Type B pancreatic cell (in vitro differentiated cells): Measurements from ENCODE around the gene TNRC6C. TPM values are rescaled to one million over a fixed set of nuclear protein-coding genes. Genes with fewer than 3 reads are reported as not detected.
"Not testable (repeated sequence)": the region's sequence is repeated elsewhere in the genome, so short reads cannot be mapped to it uniquely, and the experiment has no call there.

Source experiments
- DNase-seq: peaks from one replicate; pipeline ENCODE4 v3.0.0; 2021; ENCODE audit warnings: mixed read lengths; ENCODE audit not compliant: unreplicated experiment; ENCODE audit errors: extremely low spot score
- H3K27ac Mint-ChIP-seq: 2 replicates; pipeline ENCODE4 v1.8.0; 2021; ENCODE audit warnings: mild to moderate bottlenecking, mixed read lengths
- H3K27me3 Mint-ChIP-seq: 2 replicates; pipeline ENCODE4 v1.8.0; 2021; ENCODE audit warnings: mixed read lengths
- H3K36me3 Mint-ChIP-seq: 2 replicates; pipeline ENCODE4 v1.8.0; 2021; ENCODE audit warnings: mixed read lengths
- H3K4me1 Mint-ChIP-seq: one replicate; pipeline ENCODE4 v1.8.0; 2021; ENCODE audit warnings: mixed read lengths; ENCODE audit not compliant: unreplicated experiment
- H3K4me3 Mint-ChIP-seq: 2 replicates; pipeline ENCODE4 v1.8.0; 2021; ENCODE audit warnings: mild to moderate bottlenecking, mixed read lengths
- H3K9me3 Mint-ChIP-seq: 2 replicates; pipeline ENCODE4 v1.8.0; 2021; ENCODE audit warnings: mixed read lengths
- total RNA-seq: library from RNA; stranded (reverse); gene quantifications from 2 replicates; pipeline ENCODE4 v1.2.1, GENCODE V29; 2021; ENCODE audit warnings: low replicate concordance
- TF ChIP-seq, protein P1 (sequence below): fragments of 200-600 bp; sonication (generic); conservative IDR thresholded peaks from 2 replicates; pipeline ENCODE4 v1.5.0; 2021; ENCODE audit warnings: antibody characterized with exemption, mild to moderate bottlenecking

TNRC6C gene
- total RNA-seq, 1 donor from 2014 or later: 36.7 TPM

GRCh38 chr17:77974396-77974795 lies 15.9 kb downstream of the TNRC6C start:
- H3K4me1 Mint-ChIP-seq: peaks cover 12% of the 10 kb centered on the region
- H3K9me3 Mint-ChIP-seq: no peaks in the 10 kb centered on the region
- no peak overlapping the region for H3K4me3 Mint-ChIP-seq
- TF ChIP-seq, protein P1, sequence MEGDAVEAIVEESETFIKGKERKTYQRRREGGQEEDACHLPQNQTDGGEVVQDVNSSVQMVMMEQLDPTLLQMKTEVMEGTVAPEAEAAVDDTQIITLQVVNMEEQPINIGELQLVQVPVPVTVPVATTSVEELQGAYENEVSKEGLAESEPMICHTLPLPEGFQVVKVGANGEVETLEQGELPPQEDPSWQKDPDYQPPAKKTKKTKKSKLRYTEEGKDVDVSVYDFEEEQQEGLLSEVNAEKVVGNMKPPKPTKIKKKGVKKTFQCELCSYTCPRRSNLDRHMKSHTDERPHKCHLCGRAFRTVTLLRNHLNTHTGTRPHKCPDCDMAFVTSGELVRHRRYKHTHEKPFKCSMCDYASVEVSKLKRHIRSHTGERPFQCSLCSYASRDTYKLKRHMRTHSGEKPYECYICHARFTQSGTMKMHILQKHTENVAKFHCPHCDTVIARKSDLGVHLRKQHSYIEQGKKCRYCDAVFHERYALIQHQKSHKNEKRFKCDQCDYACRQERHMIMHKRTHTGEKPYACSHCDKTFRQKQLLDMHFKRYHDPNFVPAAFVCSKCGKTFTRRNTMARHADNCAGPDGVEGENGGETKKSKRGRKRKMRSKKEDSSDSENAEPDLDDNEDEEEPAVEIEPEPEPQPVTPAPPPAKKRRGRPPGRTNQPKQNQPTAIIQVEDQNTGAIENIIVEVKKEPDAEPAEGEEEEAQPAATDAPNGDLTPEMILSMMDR: no peak
- DNase-seq: no peak
- no peaks in the 10 kb centered on the region for H3K27me3 Mint-ChIP-seq
- H3K27ac Mint-ChIP-seq: no peak overlapping the region
- peaks cover 3% of the 10 kb centered on the region for H3K36me3 Mint-ChIP-seq

GRCh38 chr17:77982430-77982829 lies 23.9 kb downstream of the TNRC6C start:
- not testable (repeated sequence) for DNase-seq, H3K27me3 Mint-ChIP-seq, H3K4me1 Mint-ChIP-seq, H3K27ac Mint-ChIP-seq, H3K9me3 Mint-ChIP-seq, H3K4me3 Mint-ChIP-seq
- H3K36me3 Mint-ChIP-seq: peaks cover 20% of the 10 kb centered on the region

- no peak for DNase-seq
- Mint-ChIP-seq H3K27ac (no peak overlapping the region), H3K9me3 (no peaks in the 10 kb centered on the region), H3K4me3 (no peak overlapping the region), H3K36me3 (peaks cover 3% of the 10 kb centered on the region), H3K27me3 (no peaks in the 10 kb centered on the region), H3K4me1 (peaks cover 7% of the 10 kb centered on the region)
- TF ChIP-seq, protein P1: no peak
These were observed 31.8 kb downstream of the TNRC6C start for GRCh38 chr17:77990301-77990700.

DNA sequence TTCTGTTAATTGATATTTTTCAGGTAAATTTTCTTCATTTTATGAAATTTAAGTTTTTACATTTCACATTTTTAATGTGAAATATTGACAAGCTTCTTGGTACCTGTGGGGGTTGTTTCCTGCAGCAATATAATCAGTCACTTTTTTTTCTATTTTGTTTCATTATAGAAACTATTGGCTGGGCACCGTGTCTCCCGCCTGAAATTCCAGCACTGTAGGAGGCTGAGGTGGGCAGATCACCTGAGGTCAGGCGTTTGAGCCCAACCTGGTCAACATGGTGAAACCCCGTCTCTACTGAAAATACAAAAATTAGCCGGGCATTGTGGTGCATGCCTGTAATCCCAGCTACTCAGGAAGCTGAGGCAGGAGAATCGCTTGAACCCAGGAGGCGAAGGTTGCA lies 35.2 kb downstream of the TNRC6C start:
- H3K27me3 Mint-ChIP-seq, DNase-seq, H3K4me3 Mint-ChIP-seq, H3K36me3 Mint-ChIP-seq, H3K9me3 Mint-ChIP-seq, H3K27ac Mint-ChIP-seq: not testable (repeated sequence)
- peaks cover 13% of the 10 kb centered on the region for H3K4me1 Mint-ChIP-seq

GRCh38 chr17:77995146-77995852 lies 36.8 kb downstream of the TNRC6C start:
- Mint-ChIP-seq H3K4me3 (no peak overlapping the region), H3K4me1 (peaks cover 15% of the 10 kb centered on the region), H3K27me3 (no peaks in the 10 kb centered on the region), H3K9me3 (no peaks in the 10 kb centered on the region), H3K27ac (no peak overlapping the region), H3K36me3 (peaks cover 3% of the 10 kb centered on the region)
- TF ChIP-seq, protein P1: no peak
- DNase-seq: no peak

DNA sequence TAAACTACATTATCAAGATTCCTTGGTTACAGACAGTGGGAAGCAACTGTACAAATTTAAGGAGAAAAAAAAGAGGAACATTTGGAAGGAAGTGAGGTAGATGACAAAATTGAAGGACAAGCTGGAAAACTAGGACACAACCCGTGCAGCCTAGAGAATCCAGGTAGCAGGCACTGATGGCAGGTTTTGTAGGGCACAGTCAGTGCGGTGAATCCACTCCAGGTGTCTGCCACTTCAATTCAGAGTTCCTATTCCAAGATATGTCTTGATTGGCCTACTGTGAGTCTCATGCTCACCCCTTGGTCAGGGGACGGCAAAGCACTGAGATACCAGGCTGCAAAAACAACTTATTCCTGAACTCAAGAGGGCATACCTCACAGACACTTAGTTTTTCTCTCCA lies 37.8 kb downstream of the TNRC6C start:
- no peaks in the 10 kb centered on the region for H3K9me3 Mint-ChIP-seq
- no peaks in the 10 kb centered on the region for H3K27me3 Mint-ChIP-seq
- DNase-seq: no peak
- TF ChIP-seq, protein P1: no peak
- H3K27ac Mint-ChIP-seq: no peak overlapping the region
- H3K4me1 Mint-ChIP-seq: peaks cover 23% of the 10 kb centered on the region
- H3K36me3 Mint-ChIP-seq: peaks cover 3% of the 10 kb centered on the region
- no peak overlapping the region for H3K4me3 Mint-ChIP-seq
